ENCODE measurements around the gene CBLB.

CBLB gene

GRCh38 chr3:105674437-105675065 is 194.3 kb downstream of the CBLB start:
- no peak for DNase-seq

GRCh38 chr3:105672996-105673395 is 195.8 kb downstream of the CBLB start:
- no peak for DNase-seq

GRCh38 chr3:105662306-105662705 is 206.5 kb downstream of the CBLB start:
- DNase-seq, result no peak

- no peak for DNase-seq
Observed at GRCh38 chr3:105661461-105661860, 207.4 kb downstream of the CBLB start.

GRCh38 chr3:105656651-105657504 is 211.9 kb downstream of the CBLB start:
- DNase-seq, result no peak

- DNase-seq, result no peak
Observed at GRCh38 chr3:105653868-105654267, 214.9 kb downstream of the CBLB start.

GRCh38 chr3:105653166-105653565 is 215.6 kb downstream of the CBLB start:
- DNase-seq, result no peak

- no peak for DNase-seq
Observed at GRCh38 chr3:105649480-105649879, 219.3 kb downstream of the CBLB start.

- DNase-seq, result no peak
Observed at GRCh38 chr3:105647047-105647446, 221.8 kb downstream of the CBLB start.

- no peak for DNase-seq
Observed at GRCh38 chr3:105639131-105639530, 229.7 kb downstream of the CBLB start.

GRCh38 chr3:105634708-105635107 is 234.1 kb downstream of the CBLB start:
- DNase-seq, result no peak

GRCh38 chr3:105629718-105630117 is 239.1 kb downstream of the CBLB start:
- no peak for DNase-seq

GRCh38 chr3:105626739-105627138 is 242.1 kb downstream of the CBLB start:
- no peak for DNase-seq

- no peak for DNase-seq
Observed at GRCh38 chr3:105622169-105622568, 246.6 kb downstream of the CBLB start.

- DNase-seq, result no peak
Observed at GRCh38 chr3:105620236-105620635, 248.6 kb downstream of the CBLB start.

GRCh38 chr3:105619651-105620050 is 249.2 kb downstream of the CBLB start:
- DNase-seq, result no peak

- DNase-seq, result no peak
Observed at GRCh38 chr3:105618556-105618955, 250.3 kb downstream of the CBLB start.

- no peak for DNase-seq
Observed at GRCh38 chr3:105616374-105617121, 252.3 kb downstream of the CBLB start.

GRCh38 chr3:105615814-105616213 is 253.0 kb downstream of the CBLB start:
- DNase-seq, result no peak

GRCh38 chr3:105614288-105615030 is 254.4 kb downstream of the CBLB start:
- no peak for DNase-seq

- no peak for DNase-seq
Observed at GRCh38 chr3:105613120-105613519, 255.7 kb downstream of the CBLB start.

- DNase-seq, result no peak
Observed at GRCh38 chr3:105611304-105612192, 257.3 kb downstream of the CBLB start.

All from NCI-H1694 treated with DMSO at 0.1 percent for 48 hours (cell line).